Thymus (tissue), 11 donors: Measurements from ENCODE around the gene NRG2. TPM values are rescaled to one million over a fixed set of nuclear protein-coding genes. Genes with fewer than 3 reads are reported as not detected.

Source experiments
- DNase-seq, 9 donors: peaks; one replicate each; pipeline ENCODE4 v3.0.0-alpha.2; 2013; ENCODE audit warnings: low spot score in 9 of 9, low read depth in 6 of 9, missing footprints in 1 of 9
- H3K27ac ChIP-seq, 2 donors: one replicate each; pipeline ENCODE4 v1.5.1; 2013; ENCODE audit warnings: control low read depth in 1 of 2, low read depth in 1 of 2, low read length in 1 of 2, mild to moderate bottlenecking in 1 of 2, moderate library complexity in 1 of 2
- H3K27me3 ChIP-seq, 2 donors: one replicate each; pipeline ENCODE4 v1.5.1; 2013; ENCODE audit warnings: low read length in 1 of 2; ENCODE audit not compliant: control insufficient read depth in 2 of 2, insufficient read depth in 1 of 2
- H3K36me3 ChIP-seq, 2 donors: one replicate each; pipeline ENCODE4 v1.5.1; 2013; ENCODE audit warnings: low read length in 1 of 2, mild to moderate bottlenecking in 1 of 2, moderate library complexity in 1 of 2; ENCODE audit not compliant: control insufficient read depth in 2 of 2, insufficient read depth in 2 of 2
- H3K4me1 ChIP-seq, 2 donors: one replicate each; pipeline ENCODE4 v1.5.1; 2013; ENCODE audit warnings: low read length in 2 of 2; ENCODE audit not compliant: control insufficient read depth in 2 of 2, insufficient read depth in 2 of 2
- H3K4me3 ChIP-seq, 2 donors: one replicate each; pipeline ENCODE4 v1.5.1; 2013; ENCODE audit warnings: low read length in 2 of 2, control low read depth in 1 of 2, mild to moderate bottlenecking in 1 of 2
- H3K9me3 ChIP-seq, 2 donors: one replicate each; pipeline ENCODE4 v1.5.1; 2013; ENCODE audit warnings: low read length in 1 of 2, mild to moderate bottlenecking in 1 of 2; ENCODE audit not compliant: control insufficient read depth in 2 of 2, insufficient read depth in 1 of 2
- whole genome bisulfite sequencing: extraction: QIAGEN DNeasy Blood & Tissue Kit; methylation state at CpG from one replicate; pipeline ENCODE4 v1.1.7; 2013; 5-methylcytosine and 5-hydroxymethylcytosine counted together
- polyA plus RNA-seq: library from polyadenylated mRNA; stranded (reverse); fragments of 200-250 nt; gene quantifications from one replicate; pipeline ENCODE4 v1.2.3, GENCODE V29; 2013
- total RNA-seq: library from RNA; stranded (reverse); fragments of 120-200 nt; gene quantifications from one replicate; pipeline ENCODE4 v1.2.4, GENCODE V29; 2013
- donor health status: healthy.

The NRG2 gene
- total and polyA plus RNA-seq, 2 donors, result 0.38 to 0.96 TPM

GRCh38 chr5:139942243-139942642, 100.9 kb downstream of the NRG2 start:
- no peak overlapping the region for H3K27ac ChIP-seq
- no peak for DNase-seq
- H3K36me3 ChIP-seq, result no peaks in the 10 kb centered on the region
- no peaks in the 10 kb centered on the region for H3K4me1 ChIP-seq
- H3K9me3 ChIP-seq, result no peaks in the 10 kb centered on the region
- WGBS, result 92% methylated on average over 1 of the region's 1 CpG
- H3K4me3 ChIP-seq, result no peak overlapping the region
- H3K27me3 ChIP-seq, result peaks cover 0 to 3% of the 10 kb centered on the region in 2 donors

- DNase-seq, result no peak
- no peaks in the 10 kb centered on the region for H3K4me1 ChIP-seq
- H3K4me3 ChIP-seq, result no peak overlapping the region
- H3K36me3 ChIP-seq, result no peaks in the 10 kb centered on the region
- H3K9me3 ChIP-seq, result no peaks in the 10 kb centered on the region
- 75% methylated on average over 2 of the region's 2 CpGs for WGBS
- peaks cover 0 to 3% of the 10 kb centered on the region in 2 donors for H3K27me3 ChIP-seq
- H3K27ac ChIP-seq, result no peak overlapping the region
These were observed 112.7 kb downstream of the NRG2 start for GRCh38 chr5:139930406-139930805.

GRCh38 chr5:139926797-139927503, 116.1 kb downstream of the NRG2 start:
- WGBS, result 95% methylated on average over 3 of the region's 3 CpGs
- Histone ChIP-seq H3K9me3 (no peaks in the 10 kb centered on the region), H3K4me3 (no peak overlapping the region), H3K4me1 (no peaks in the 10 kb centered on the region), H3K27me3 (peaks cover 0 to 3% of the 10 kb centered on the region in 2 donors), H3K36me3 (no peaks in the 10 kb centered on the region), H3K27ac (no peak overlapping the region)
- no peak for DNase-seq

- H3K4me1 ChIP-seq, result no peaks in the 10 kb centered on the region
- peaks cover 0 to 3% of the 10 kb centered on the region in 2 donors for H3K27me3 ChIP-seq
- H3K4me3 ChIP-seq, result no peak overlapping the region
- no peaks in the 10 kb centered on the region for H3K36me3 ChIP-seq
- H3K9me3 ChIP-seq, result no peaks in the 10 kb centered on the region
- H3K27ac ChIP-seq, result no peak overlapping the region
- 92% methylated on average over 9 of the region's 9 CpGs for whole genome bisulfite sequencing
- DNase-seq, result no peak
These were observed 117.2 kb downstream of the NRG2 start for GRCh38 chr5:139925650-139926640.

- WGBS, result 90% methylated on average over 6 of the region's 6 CpGs
- H3K27ac ChIP-seq, result no peak overlapping the region
- peaks cover 0 to 3% of the 10 kb centered on the region in 2 donors for H3K27me3 ChIP-seq
- no peaks in the 10 kb centered on the region for H3K4me1 ChIP-seq
- no peak for DNase-seq
- no peaks in the 10 kb centered on the region for H3K36me3 ChIP-seq
- H3K4me3 ChIP-seq, result no peak overlapping the region
- H3K9me3 ChIP-seq, result no peaks in the 10 kb centered on the region
These were observed 117.9 kb downstream of the NRG2 start for GRCh38 chr5:139925216-139925562.

GRCh38 chr5:139924294-139925215, 118.5 kb downstream of the NRG2 start:
- Histone ChIP-seq H3K27ac (no peak overlapping the region), H3K36me3 (no peaks in the 10 kb centered on the region), H3K27me3 (peaks cover 0 to 4% of the 10 kb centered on the region in 2 donors), H3K9me3 (no peaks in the 10 kb centered on the region), H3K4me1 (no peaks in the 10 kb centered on the region), H3K4me3 (no peak overlapping the region)
- no peak for DNase-seq
- 92% methylated on average over 12 of the region's 12 CpGs for WGBS

- no peak overlapping the region for H3K4me3 ChIP-seq
- no peaks in the 10 kb centered on the region for H3K4me1 ChIP-seq
- no peak for DNase-seq
- 88% methylated on average over 2 of the region's 2 CpGs for WGBS
- H3K9me3 ChIP-seq, result no peaks in the 10 kb centered on the region
- H3K27me3 ChIP-seq, result peaks cover 0 to 12% of the 10 kb centered on the region in 2 donors
- no peak overlapping the region for H3K27ac ChIP-seq
- no peaks in the 10 kb centered on the region for H3K36me3 ChIP-seq
These were observed 123.8 kb downstream of the NRG2 start for GRCh38 chr5:139919308-139919707.

- DNase-seq, result no peak
- Histone ChIP-seq H3K27me3 (peaks cover 0 to 18% of the 10 kb centered on the region in 2 donors), H3K36me3 (no peaks in the 10 kb centered on the region), H3K27ac (no peak overlapping the region), H3K4me1 (no peaks in the 10 kb centered on the region), H3K9me3 (no peaks in the 10 kb centered on the region), H3K4me3 (no peak overlapping the region)
- 32% methylated on average over 3 of the region's 3 CpGs for WGBS
These were observed 127.3 kb downstream of the NRG2 start for GRCh38 chr5:139915834-139916233.
